ENCODE measurements around the gene SEMA5B. TPM values are rescaled to one million over a fixed set of nuclear protein-coding genes. Genes with fewer than 3 reads are reported as not detected.

SEMA5B gene
- polyA plus RNA-seq, 1 donor (not counting 4 experiments of a cell fraction or from before 2014, with no cell fraction given): 0.04 TPM

DNA sequence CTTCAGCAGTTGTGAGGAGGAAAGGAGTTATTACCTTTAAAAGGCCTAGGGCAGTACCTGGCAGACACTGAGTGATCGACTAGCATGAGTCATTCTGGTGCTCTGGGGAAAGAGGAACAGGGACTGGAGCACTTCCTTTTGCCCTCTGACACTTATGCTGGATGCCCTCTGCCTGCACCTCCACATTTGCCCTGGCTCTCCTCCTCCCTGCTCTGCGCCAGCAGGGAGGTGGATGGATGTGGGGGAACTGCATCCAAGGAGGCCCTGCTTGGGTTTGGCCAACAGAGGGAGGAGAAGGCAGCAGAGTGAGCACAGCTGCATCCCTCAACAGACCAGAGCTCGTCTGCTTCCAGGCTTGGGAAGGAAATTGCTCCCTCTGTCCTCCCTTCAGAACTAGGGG, 75.0 kb downstream of the SEMA5B start:
- H3K4me2 ChIP-seq (ENCODE audit: control insufficient read depth, extremely low read depth, insufficient read depth, low read depth, low read length): no peak overlapping the region
- FAIRE-seq (peak; percentile 86), DNase-seq (ENCODE audit: low read depth, low spot score) (no peak)
- no peak overlapping the region for H2AFZ ChIP-seq (ENCODE audit: control insufficient read depth, low read length)
- H3K79me2 ChIP-seq (ENCODE audit: control insufficient read depth, insufficient read depth, low read length): no peaks in the 10 kb centered on the region
- no peaks in the 10 kb centered on the region for H3K9me1 ChIP-seq (ENCODE audit: control insufficient read depth, extremely low read depth, insufficient read depth, low read length)
- H3K4me3 ChIP-seq (ENCODE audit: control insufficient read depth in 2 of 3, extremely low read depth in 1 of 3, insufficient read depth in 2 of 3, low read depth in 1 of 3, low read length in 3 of 3): no peak overlapping the region
- no peak overlapping the region for H3K9ac ChIP-seq (ENCODE audit: control insufficient read depth, extremely low read depth, insufficient read depth, low read length)
- dilution Hi-C loops (cut with MboI; ENCODE audit: extremely low pct_ligation_motif_present, low sequenced_read_pairs): no loop called here
- no peak for TF ChIP-seq EZH2 (IDR thresholded peaks at IDR 0.05; ENCODE audit: low read length)
- TF ChIP-seq, protein P1, sequence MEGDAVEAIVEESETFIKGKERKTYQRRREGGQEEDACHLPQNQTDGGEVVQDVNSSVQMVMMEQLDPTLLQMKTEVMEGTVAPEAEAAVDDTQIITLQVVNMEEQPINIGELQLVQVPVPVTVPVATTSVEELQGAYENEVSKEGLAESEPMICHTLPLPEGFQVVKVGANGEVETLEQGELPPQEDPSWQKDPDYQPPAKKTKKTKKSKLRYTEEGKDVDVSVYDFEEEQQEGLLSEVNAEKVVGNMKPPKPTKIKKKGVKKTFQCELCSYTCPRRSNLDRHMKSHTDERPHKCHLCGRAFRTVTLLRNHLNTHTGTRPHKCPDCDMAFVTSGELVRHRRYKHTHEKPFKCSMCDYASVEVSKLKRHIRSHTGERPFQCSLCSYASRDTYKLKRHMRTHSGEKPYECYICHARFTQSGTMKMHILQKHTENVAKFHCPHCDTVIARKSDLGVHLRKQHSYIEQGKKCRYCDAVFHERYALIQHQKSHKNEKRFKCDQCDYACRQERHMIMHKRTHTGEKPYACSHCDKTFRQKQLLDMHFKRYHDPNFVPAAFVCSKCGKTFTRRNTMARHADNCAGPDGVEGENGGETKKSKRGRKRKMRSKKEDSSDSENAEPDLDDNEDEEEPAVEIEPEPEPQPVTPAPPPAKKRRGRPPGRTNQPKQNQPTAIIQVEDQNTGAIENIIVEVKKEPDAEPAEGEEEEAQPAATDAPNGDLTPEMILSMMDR (optimal IDR thresholded peaks at IDR 0.05 in 1 of 3, IDR thresholded peaks at IDR 0.05 in 1 of 3, conservative IDR thresholded peaks at IDR 0.05 in 1 of 3; ENCODE audit: extremely low read depth in 1 of 3, insufficient read depth in 2 of 3, low read length in 3 of 3): peak in 2 of 3 experiments; percentile 5 to 10
- no peaks in the 10 kb centered on the region for H4K20me1 ChIP-seq (ENCODE audit: control insufficient read depth, extremely low read depth, insufficient read depth, low read length)
- H3K9me3 ChIP-seq (ENCODE audit: control insufficient read depth, low read depth, low read length): no peaks in the 10 kb centered on the region
- peaks cover 10% of the 10 kb centered on the region for H3K4me1 ChIP-seq (ENCODE audit: control insufficient read depth, extremely low read depth, insufficient read depth, low read length)
- H3K36me3 ChIP-seq (ENCODE audit: control insufficient read depth in 2 of 2, extremely low read depth in 1 of 2, insufficient read depth in 2 of 2, low read length in 2 of 2): no peaks in the 10 kb centered on the region
- no peaks in the 10 kb centered on the region for H3K27me3 ChIP-seq (ENCODE audit: control insufficient read depth, extremely low read depth, insufficient read depth, low read length)
- H3K27ac ChIP-seq (ENCODE audit: control insufficient read depth, insufficient read depth, low read length): no peak overlapping the region

DNA sequence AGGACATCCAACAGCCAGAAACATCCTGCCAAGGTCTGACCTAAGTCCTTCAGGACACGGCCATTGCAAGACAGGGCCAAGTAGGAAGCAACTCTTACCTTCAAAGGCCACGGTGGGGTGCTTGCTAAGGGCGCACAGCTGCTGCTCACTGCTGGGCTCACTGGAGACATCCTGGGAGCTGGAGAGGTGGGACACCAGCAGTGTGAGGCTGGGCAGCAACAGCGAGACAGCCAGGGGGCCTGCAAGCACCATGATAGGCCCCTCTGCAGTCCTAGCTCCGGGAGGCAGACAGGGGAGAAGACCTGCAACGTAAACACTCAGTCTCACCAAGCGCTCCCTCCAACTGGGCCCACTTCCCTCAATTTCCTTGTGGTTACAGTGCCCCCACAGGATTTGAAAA, 79.2 kb downstream of the SEMA5B start:
- no peak for TF ChIP-seq EZH2 (IDR thresholded peaks at IDR 0.05; ENCODE audit: low read length)
- TF ChIP-seq, protein P1 (optimal IDR thresholded peaks at IDR 0.05 in 1 of 3, IDR thresholded peaks at IDR 0.05 in 1 of 3, conservative IDR thresholded peaks at IDR 0.05 in 1 of 3; ENCODE audit: extremely low read depth in 1 of 3, insufficient read depth in 2 of 3, low read length in 3 of 3): peak in 1 of 3 experiments; percentile 9
- no peaks in the 10 kb centered on the region for H3K9me3 ChIP-seq (ENCODE audit: control insufficient read depth, low read depth, low read length)
- H3K4me1 ChIP-seq (ENCODE audit: control insufficient read depth, extremely low read depth, insufficient read depth, low read length): peaks cover 10% of the 10 kb centered on the region
- H3K27ac ChIP-seq (ENCODE audit: control insufficient read depth, insufficient read depth, low read length): no peak overlapping the region
- no peaks in the 10 kb centered on the region for H3K27me3 ChIP-seq (ENCODE audit: control insufficient read depth, extremely low read depth, insufficient read depth, low read length)
- H3K9me1 ChIP-seq (ENCODE audit: control insufficient read depth, extremely low read depth, insufficient read depth, low read length): no peaks in the 10 kb centered on the region
- no peak overlapping the region for H3K9ac ChIP-seq (ENCODE audit: control insufficient read depth, extremely low read depth, insufficient read depth, low read length)
- no peak overlapping the region for H3K4me3 ChIP-seq (ENCODE audit: control insufficient read depth in 2 of 3, extremely low read depth in 1 of 3, insufficient read depth in 2 of 3, low read depth in 1 of 3, low read length in 3 of 3)
- H3K4me2 ChIP-seq (ENCODE audit: control insufficient read depth, extremely low read depth, insufficient read depth, low read depth, low read length): no peak overlapping the region
- FAIRE-seq: no peak
- H2AFZ ChIP-seq (ENCODE audit: control insufficient read depth, low read length): no peak overlapping the region
- dilution Hi-C loops (cut with MboI; ENCODE audit: extremely low pct_ligation_motif_present, low sequenced_read_pairs): no loop called here
- H3K79me2 ChIP-seq (ENCODE audit: control insufficient read depth, insufficient read depth, low read length): no peaks in the 10 kb centered on the region
- H4K20me1 ChIP-seq (ENCODE audit: control insufficient read depth, extremely low read depth, insufficient read depth, low read length): no peaks in the 10 kb centered on the region
- DNase-seq (ENCODE audit: low read depth, low spot score): no peak
- H3K36me3 ChIP-seq (ENCODE audit: control insufficient read depth in 2 of 2, extremely low read depth in 1 of 2, insufficient read depth in 2 of 2, low read length in 2 of 2): no peaks in the 10 kb centered on the region
